ENCODE measurements around the gene SPRED1. TPM values are rescaled to one million over a fixed set of nuclear protein-coding genes. Genes with fewer than 3 reads are reported as not detected.

Gene SPRED1
- polyA plus RNA-seq, 1 experiment: 15.1 TPM

DNA sequence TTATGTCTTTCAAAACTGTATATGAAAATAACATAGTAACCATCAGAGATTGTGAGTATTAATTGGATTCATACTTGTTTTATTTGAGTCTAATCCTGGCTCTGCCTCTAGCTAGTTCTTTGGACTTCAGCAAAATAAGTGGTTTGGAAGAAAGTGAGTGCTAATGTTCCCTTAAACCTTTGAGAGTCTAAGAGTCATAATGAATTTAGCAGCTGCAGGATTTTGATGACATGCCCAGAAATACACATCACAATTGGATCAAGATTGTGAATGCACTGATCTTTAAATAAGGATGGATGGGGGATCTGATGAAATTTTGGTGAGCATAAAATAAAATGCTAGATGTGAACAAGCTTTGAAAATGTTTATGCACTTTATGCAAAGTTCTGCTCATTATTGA is 121.4 kb downstream of the SPRED1 start:
- no peak for DNase-seq (ENCODE audit: low read depth, low spot score)
- ChIA-PET POLR2A (no interaction called here), CTCF (interaction anchor here (2.1 to 2.3 kb wide), 2 partner anchors 17 to 372 kb away, joined by 7 to 9 read pairs; no protein-coding TSS in a partner anchor)
- Histone ChIP-seq H3K9me3 (ENCODE audit: control insufficient read depth, insufficient read depth, low read length) (no peaks in the 10 kb centered on the region), H3K4me3 (ENCODE audit: low read depth, low read length) (no peak overlapping the region), H3K27me3 (ENCODE audit: control insufficient read depth, insufficient read depth, low read length) (no peaks in the 10 kb centered on the region), H3K27ac (ENCODE audit: low read depth, low read length) (no peak overlapping the region)
- TF ChIP-seq, protein P1, sequence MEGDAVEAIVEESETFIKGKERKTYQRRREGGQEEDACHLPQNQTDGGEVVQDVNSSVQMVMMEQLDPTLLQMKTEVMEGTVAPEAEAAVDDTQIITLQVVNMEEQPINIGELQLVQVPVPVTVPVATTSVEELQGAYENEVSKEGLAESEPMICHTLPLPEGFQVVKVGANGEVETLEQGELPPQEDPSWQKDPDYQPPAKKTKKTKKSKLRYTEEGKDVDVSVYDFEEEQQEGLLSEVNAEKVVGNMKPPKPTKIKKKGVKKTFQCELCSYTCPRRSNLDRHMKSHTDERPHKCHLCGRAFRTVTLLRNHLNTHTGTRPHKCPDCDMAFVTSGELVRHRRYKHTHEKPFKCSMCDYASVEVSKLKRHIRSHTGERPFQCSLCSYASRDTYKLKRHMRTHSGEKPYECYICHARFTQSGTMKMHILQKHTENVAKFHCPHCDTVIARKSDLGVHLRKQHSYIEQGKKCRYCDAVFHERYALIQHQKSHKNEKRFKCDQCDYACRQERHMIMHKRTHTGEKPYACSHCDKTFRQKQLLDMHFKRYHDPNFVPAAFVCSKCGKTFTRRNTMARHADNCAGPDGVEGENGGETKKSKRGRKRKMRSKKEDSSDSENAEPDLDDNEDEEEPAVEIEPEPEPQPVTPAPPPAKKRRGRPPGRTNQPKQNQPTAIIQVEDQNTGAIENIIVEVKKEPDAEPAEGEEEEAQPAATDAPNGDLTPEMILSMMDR (IDR thresholded peaks at IDR 0.05; ENCODE audit: low read depth, low read length): no peak

DNA sequence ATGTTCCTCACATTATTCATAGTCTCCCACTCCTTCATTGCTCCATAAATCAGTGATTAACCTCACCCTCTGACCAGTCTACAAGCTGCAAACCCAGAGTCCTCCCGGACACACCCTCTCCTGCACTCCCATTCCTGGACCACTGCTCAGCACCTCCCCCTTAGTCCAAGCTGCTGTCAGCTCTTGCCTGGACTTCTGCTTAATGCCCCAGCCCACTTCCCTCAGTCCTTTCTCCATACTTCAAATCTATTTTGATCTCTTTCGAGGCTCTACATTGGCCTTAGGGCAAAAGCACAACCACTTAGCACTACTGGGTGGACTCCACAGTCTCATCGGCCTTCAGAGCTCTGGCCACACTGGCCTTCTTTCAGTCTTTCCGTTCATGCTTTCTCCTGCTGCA is 121.9 kb downstream of the SPRED1 start:
- CTCF ChIA-PET: interaction anchor here (0.6 to 2.3 kb wide), 3 partner anchors 16 to 372 kb away, joined by 4 to 9 read pairs (median 7); no protein-coding TSS in a partner anchor
- TF ChIP-seq, protein P1 (IDR thresholded peaks at IDR 0.05; ENCODE audit: low read depth, low read length): no peak

DNA sequence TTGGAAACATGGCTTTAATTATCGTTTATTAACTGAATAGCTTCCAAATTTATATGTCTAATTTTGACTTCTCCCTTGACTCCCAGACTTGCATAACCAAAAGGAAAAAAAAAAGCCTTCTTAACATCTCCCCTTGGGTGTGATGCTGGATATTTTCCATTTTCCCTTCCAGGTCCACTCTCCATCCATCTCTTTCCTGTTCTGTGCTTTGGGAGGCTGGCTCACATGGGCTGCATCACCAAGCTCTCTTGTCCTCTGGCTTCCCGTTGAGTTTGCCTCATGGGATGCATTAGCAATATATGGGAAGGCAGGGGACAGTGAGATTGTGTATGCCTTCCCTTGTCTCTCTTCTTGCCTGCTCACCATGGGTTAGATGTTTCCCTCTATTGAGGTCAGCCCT is 123.4 kb downstream of the SPRED1 start:
- no peaks in the 10 kb centered on the region for H3K27me3 ChIP-seq (ENCODE audit: control insufficient read depth, insufficient read depth, low read length)
- TF ChIP-seq, protein P1 (IDR thresholded peaks at IDR 0.05; ENCODE audit: low read depth, low read length): no peak
- POLR2A ChIA-PET: no interaction called here
- DNase-seq (ENCODE audit: low read depth, low spot score): no peak
- no peak overlapping the region for H3K4me3 ChIP-seq (ENCODE audit: low read depth, low read length)
- no peaks in the 10 kb centered on the region for H3K9me3 ChIP-seq (ENCODE audit: control insufficient read depth, insufficient read depth, low read length)
- no peak overlapping the region for H3K27ac ChIP-seq (ENCODE audit: low read depth, low read length)
- CTCF ChIA-PET: interaction anchor here (0.9 to 3.1 kb wide), 3 partner anchors 12 to 380 kb away, joined by 4 to 13 read pairs (median 9); no protein-coding TSS in a partner anchor

More for the DNA sequence above, 121.9 kb downstream of the SPRED1 start:
- Histone ChIP-seq H3K4me3 (ENCODE audit: low read depth, low read length) (no peak overlapping the region), H3K9me3 (ENCODE audit: control insufficient read depth, insufficient read depth, low read length) (no peaks in the 10 kb centered on the region), H3K27me3 (ENCODE audit: control insufficient read depth, insufficient read depth, low read length) (no peaks in the 10 kb centered on the region), H3K27ac (ENCODE audit: low read depth, low read length) (no peak overlapping the region)
- no peak for DNase-seq (ENCODE audit: low read depth, low spot score)
- POLR2A ChIA-PET: no interaction called here

DNA sequence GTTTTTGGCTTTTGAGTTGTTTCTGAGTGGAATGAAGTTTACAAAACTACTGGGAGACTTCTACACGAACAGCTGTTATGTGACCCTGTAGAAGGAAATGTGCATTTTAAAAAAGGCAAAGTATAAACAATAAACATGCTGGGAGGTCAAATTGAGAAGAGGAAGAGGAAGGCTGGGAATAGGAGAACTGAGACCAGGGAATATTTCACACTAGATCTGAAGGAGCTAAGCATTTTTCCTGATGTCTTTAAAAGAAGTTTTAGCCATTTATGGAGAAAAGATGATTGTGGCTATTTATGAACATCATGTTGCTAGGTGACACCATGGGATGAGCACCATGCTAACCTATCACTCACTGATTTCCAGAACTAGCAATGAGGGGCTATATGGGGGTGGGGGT is 125.0 kb downstream of the SPRED1 start:
- Histone ChIP-seq H3K27me3 (ENCODE audit: control insufficient read depth, insufficient read depth, low read length) (no peaks in the 10 kb centered on the region), H3K9me3 (ENCODE audit: control insufficient read depth, insufficient read depth, low read length) (no peaks in the 10 kb centered on the region), H3K27ac (ENCODE audit: low read depth, low read length) (no peak overlapping the region), H3K4me3 (ENCODE audit: low read depth, low read length) (no peak overlapping the region)
- POLR2A ChIA-PET: no interaction called here
- TF ChIP-seq, protein P1 (IDR thresholded peaks at IDR 0.05; ENCODE audit: low read depth, low read length): no peak
- no peak for DNase-seq (ENCODE audit: low read depth, low spot score)
- CTCF ChIA-PET: interaction anchor here (0.6 to 3.1 kb wide), 5 partner anchors 10 to 396 kb away, joined by 3 to 13 read pairs (median 4); no protein-coding TSS in a partner anchor

DNA sequence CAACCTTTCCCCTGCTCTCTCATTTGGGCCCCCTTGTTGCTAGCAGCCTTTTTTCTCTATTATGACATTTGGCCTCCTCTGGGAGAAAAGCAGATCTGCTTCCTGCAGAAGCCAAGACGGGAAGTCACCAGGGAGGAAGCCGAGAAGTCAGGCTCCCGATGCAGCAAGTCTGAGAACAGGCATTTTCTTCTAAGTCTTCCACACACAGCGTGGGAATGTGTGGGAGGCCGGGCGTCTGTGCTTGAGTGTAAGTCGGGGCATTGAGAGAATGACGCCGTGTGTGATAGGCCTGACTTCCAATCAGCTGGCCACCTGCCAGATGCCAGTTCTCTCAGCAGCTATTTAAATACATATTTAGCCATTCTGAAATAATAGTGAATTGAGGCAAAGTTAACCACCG is 125.5 kb downstream of the SPRED1 start:
- CTCF ChIA-PET: interaction anchor here (0.6 to 3.1 kb wide), 5 partner anchors 10 to 396 kb away, joined by 3 to 13 read pairs (median 4); no protein-coding TSS in a partner anchor
- DNase-seq (ENCODE audit: low read depth, low spot score): no peak

More for the DNA sequence above, 125.5 kb downstream of the SPRED1 start:
- Histone ChIP-seq H3K27ac (ENCODE audit: low read depth, low read length) (no peak overlapping the region), H3K9me3 (ENCODE audit: control insufficient read depth, insufficient read depth, low read length) (no peaks in the 10 kb centered on the region), H3K27me3 (ENCODE audit: control insufficient read depth, insufficient read depth, low read length) (no peaks in the 10 kb centered on the region), H3K4me3 (ENCODE audit: low read depth, low read length) (no peak overlapping the region)
- POLR2A ChIA-PET: no interaction called here
- TF ChIP-seq, protein P1 (IDR thresholded peaks at IDR 0.05; ENCODE audit: low read depth, low read length): no peak

Measured in AG04450 (cell line).